OCI-LY7 (cell line): ENCODE measurements around the gene SH3PXD2A. TPM values are rescaled to one million over a fixed set of nuclear protein-coding genes. Genes with fewer than 3 reads are reported as not detected.
A peak's percentile ranks its signal among the peaks of the same experiment; 100 is the strongest.

Source experiments
- BruUV-seq: library from RNA; stranded (reverse); fragments of 400-500 nt; replicated peaks from 2 replicates; lab custom pipeline; 2021; lab: Mats Ljungman, UMichigan
- CTCF ChIA-PET: fragments of 300-600 bp; sonication (Branson Sonifier 250); formaldehyde crosslinking; loops from one replicate; lab custom pipeline; 2022; ENCODE audit warnings: antibody characterized with exemption; ENCODE audit not compliant: unreplicated experiment; lab: Charles Lee
- POLR2A ChIA-PET: fragments of 300-600 bp; sonication (Branson Sonifier 250); formaldehyde crosslinking; loops from one replicate; lab custom pipeline; 2022; ENCODE audit warnings: antibody characterized with exemption; lab: Charles Lee
- DNase-seq: peaks from one replicate; pipeline ENCODE4 v3.0.0-alpha.2; 2015; ENCODE audit warnings: low spot score
- H2AFZ ChIP-seq: fragments of 200-600 bp; sonication (generic), shearing (Covaris generic); 2 replicates; pipeline ENCODE4 v1.6.1; 2014; ENCODE audit warnings: mild to moderate bottlenecking, antibody characterized with exemption, low read length, moderate library complexity
- H3K27ac ChIP-seq: fragments of 200-600 bp; sonication (generic); 2 replicates; pipeline ENCODE4 v1.5.1; 2014; ENCODE audit warnings: mixed run types, low read depth, mild to moderate bottlenecking, moderate library complexity, low read length, inconsistent platforms; ENCODE audit not compliant: poor library complexity, severe bottlenecking
- H3K36me3 ChIP-seq: fragments of 200-600 bp; sonication (generic); 2 replicates; pipeline ENCODE4 v1.6.1; 2014; ENCODE audit warnings: mild to moderate bottlenecking, antibody characterized with exemption, low read length, moderate library complexity, mixed read lengths; ENCODE audit not compliant: insufficient read depth
- H3K4me1 ChIP-seq: fragments of 200-600 bp; sonication (generic); 2 replicates; pipeline ENCODE4 v1.5.1; 2014; ENCODE audit warnings: mild to moderate bottlenecking, low read length; ENCODE audit not compliant: insufficient read depth, poor library complexity, severe bottlenecking
- H3K4me2 ChIP-seq: fragments of 200-600 bp; sonication (generic); 2 replicates; pipeline ENCODE4 v1.6.1; 2014; ENCODE audit warnings: mild to moderate bottlenecking, low read length
- H3K4me3 ChIP-seq: fragments of 200-600 bp; sonication (generic); 2 replicates; pipeline ENCODE4 v1.5.1; 2014; ENCODE audit warnings: mild to moderate bottlenecking, low read depth, low read length; ENCODE audit not compliant: poor library complexity, severe bottlenecking
- H3K79me2 ChIP-seq: fragments of 200-600 bp; sonication (generic); 2 replicates; pipeline ENCODE4 v1.6.1; 2016; ENCODE audit warnings: low read depth, mild to moderate bottlenecking, low read length, moderate library complexity, mixed read lengths; ENCODE audit not compliant: insufficient read depth
- H3K9me2 ChIP-seq: fragments of 200-600 bp; sonication (generic); 2 replicates; pipeline ENCODE4 v1.6.1; 2016; ENCODE audit warnings: mild to moderate bottlenecking, low read length, mixed read lengths; ENCODE audit not compliant: insufficient read depth
- H3K9me3 ChIP-seq: fragments of 200-600 bp; sonication (generic); 2 replicates; pipeline ENCODE4 v1.6.1; 2014; ENCODE audit warnings: mild to moderate bottlenecking, mixed run types, low read length, mixed read lengths
- H4K20me1 ChIP-seq: fragments of 200-600 bp; sonication (generic); 2 replicates; pipeline ENCODE4 v1.6.1; 2014; ENCODE audit warnings: mild to moderate bottlenecking, antibody characterized with exemption, low read length, moderate library complexity, mixed read lengths; ENCODE audit not compliant: insufficient read depth
- EZH2phosphoT487 ChIP-seq: fragments of 200-600 bp; sonication (generic); IDR thresholded peaks from 2 replicates; pipeline ENCODE4 v1.6.1; 2018; ENCODE audit warnings: low read depth, borderline replicate concordance, mild to moderate bottlenecking, mixed run types, antibody characterized with exemption, low read length, moderate library complexity, mixed read lengths
- intact Hi-C: fragments of 100-400 bp; cut with micrococcal nuclease; formaldehyde crosslinking; loops from one replicate; pipeline ENCODE4 v1.10.0; 2022; ENCODE audit not compliant: unreplicated experiment
- total RNA-seq, 2 experiments: library from RNA; depleted of rRNA in 1 of 2; stranded (reverse); fragments of >200 nt in 1 of 2; shearing (Covaris generic) in 1 of 2; gene quantifications; 2 replicates each; pipeline ENCODE4 v1.2.3, GENCODE V29; 2014 to 2022
- TF ChIP-seq, protein P1 (sequence below): fragments of 200-600 bp; sonication (generic); conservative IDR thresholded peaks from 2 replicates; pipeline ENCODE4 v1.5.1; 2014; ENCODE audit warnings: mild to moderate bottlenecking, antibody characterized with exemption, low read length, moderate library complexity, mixed read lengths

Gene SH3PXD2A
- total RNA-seq, 2 experiments from 2014 or later: 0.85 to 5.9 TPM

DNA sequence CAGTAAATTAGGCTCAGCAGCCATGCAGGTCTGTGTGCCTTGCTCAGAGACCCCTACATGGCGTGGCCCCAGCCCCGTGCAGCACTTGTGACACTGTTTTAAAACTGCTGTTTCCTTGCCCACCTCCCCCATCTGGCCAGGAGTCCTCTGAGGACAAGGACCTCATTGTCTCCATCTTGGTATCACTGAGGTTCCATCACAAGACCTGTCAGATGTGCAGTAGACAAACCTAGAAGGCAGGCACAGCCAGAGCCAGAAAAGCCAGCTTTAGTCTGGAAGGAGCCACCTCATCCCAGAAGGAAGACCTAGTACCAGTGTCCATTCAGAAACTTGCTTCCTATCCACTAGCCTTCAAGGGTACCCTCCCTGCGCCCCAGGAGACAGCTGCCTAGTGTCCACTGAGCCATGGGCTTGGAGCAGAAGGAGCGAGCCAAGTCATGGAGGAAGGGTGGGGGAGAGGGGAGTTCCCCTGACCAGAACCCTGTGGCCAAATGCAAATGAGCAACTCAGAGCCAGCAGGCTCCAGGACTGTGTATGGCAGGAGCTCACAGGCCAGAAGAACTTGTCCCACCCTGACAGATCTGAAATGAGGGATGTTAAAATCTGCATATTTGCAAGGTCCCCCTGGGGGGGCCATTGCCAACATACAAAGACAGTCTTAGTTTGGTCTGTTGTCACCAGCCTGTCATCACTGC lies 176.1 kb downstream of the SH3PXD2A start:
- Histone ChIP-seq H4K20me1 (no peaks in the 10 kb centered on the region), H3K9me3 (no peaks in the 10 kb centered on the region), H3K4me1 (peaks cover 36% of the 10 kb centered on the region), H3K27ac (peak overlapping the region; percentile 45), H3K4me3 (peak overlapping the region; percentile 63), H3K9me2 (no peaks in the 10 kb centered on the region), H2AFZ (peak overlapping the region; percentile 44; the same call in 1 of the 2 replicates), H3K36me3 (no peaks in the 10 kb centered on the region), H3K4me2 (peak overlapping the region; percentile 74), H3K79me2 (no peaks in the 10 kb centered on the region)
- CTCF ChIA-PET: interaction anchor here (0.6 to 1.3 kb wide), 3 partner anchors 8 to 441 kb away, joined by 3 to 5 read pairs (median 5); no protein-coding TSS in a partner anchor
- no peak for DNase-seq
- BruUV-seq: no TSS peak
- intact Hi-C loops: no loop called here
- POLR2A ChIA-PET: interaction anchor here (1.2 to 1.3 kb wide), 3 partner anchors 11 to 26 kb away, joined by 3 to 6 read pairs (median 4); no protein-coding TSS in a partner anchor
- TF ChIP-seq, protein P1, sequence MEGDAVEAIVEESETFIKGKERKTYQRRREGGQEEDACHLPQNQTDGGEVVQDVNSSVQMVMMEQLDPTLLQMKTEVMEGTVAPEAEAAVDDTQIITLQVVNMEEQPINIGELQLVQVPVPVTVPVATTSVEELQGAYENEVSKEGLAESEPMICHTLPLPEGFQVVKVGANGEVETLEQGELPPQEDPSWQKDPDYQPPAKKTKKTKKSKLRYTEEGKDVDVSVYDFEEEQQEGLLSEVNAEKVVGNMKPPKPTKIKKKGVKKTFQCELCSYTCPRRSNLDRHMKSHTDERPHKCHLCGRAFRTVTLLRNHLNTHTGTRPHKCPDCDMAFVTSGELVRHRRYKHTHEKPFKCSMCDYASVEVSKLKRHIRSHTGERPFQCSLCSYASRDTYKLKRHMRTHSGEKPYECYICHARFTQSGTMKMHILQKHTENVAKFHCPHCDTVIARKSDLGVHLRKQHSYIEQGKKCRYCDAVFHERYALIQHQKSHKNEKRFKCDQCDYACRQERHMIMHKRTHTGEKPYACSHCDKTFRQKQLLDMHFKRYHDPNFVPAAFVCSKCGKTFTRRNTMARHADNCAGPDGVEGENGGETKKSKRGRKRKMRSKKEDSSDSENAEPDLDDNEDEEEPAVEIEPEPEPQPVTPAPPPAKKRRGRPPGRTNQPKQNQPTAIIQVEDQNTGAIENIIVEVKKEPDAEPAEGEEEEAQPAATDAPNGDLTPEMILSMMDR: no peak
- TF ChIP-seq EZH2phosphoT487: no peak

DNA sequence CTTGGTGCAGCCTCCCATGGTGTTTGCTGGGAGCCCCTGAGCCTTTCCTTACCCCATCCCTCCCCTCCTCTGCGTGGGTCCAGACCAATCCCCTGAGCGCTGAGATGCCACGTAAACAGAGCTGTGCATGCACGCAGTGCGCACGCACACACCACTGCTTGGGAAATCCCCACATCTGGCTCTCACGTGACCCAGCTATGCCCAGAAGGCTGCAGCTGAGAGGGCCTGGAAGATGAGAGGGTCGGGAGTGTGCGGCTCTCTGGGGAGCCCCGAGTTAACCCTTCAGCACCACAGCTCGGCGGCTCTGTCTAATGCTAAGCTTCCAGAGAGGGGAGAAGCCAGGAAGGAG lies 177.2 kb downstream of the SH3PXD2A start:
- H4K20me1 ChIP-seq: no peaks in the 10 kb centered on the region
- BruUV-seq: no TSS peak
- peak overlapping the region; percentile 63 for H3K4me3 ChIP-seq
- peak overlapping the region; percentile 44 for H2AFZ ChIP-seq
- peak overlapping the region; percentile 74 for H3K4me2 ChIP-seq
- peak; percentile 95 for DNase-seq
- no peaks in the 10 kb centered on the region for H3K79me2 ChIP-seq
- H3K9me2 ChIP-seq: no peaks in the 10 kb centered on the region
- no peaks in the 10 kb centered on the region for H3K9me3 ChIP-seq
- H3K36me3 ChIP-seq: no peaks in the 10 kb centered on the region
- POLR2A ChIA-PET: interaction anchor here (0.6 to 1.2 kb wide), 3 partner anchors 12 to 1002 kb away, joined by 3 to 6 read pairs (median 5); no protein-coding TSS in a partner anchor
- intact Hi-C loops: no loop called here
- CTCF ChIA-PET: interaction anchor here (0.6 to 1.3 kb wide), 5 partner anchors 10 to 72 kb away, joined by 3 to 5 read pairs (median 3); no protein-coding TSS in a partner anchor
- H3K4me1 ChIP-seq: peaks cover 36% of the 10 kb centered on the region
- no peak for TF ChIP-seq EZH2phosphoT487
- TF ChIP-seq, protein P1: no peak
- H3K27ac ChIP-seq: peak overlapping the region; percentile 45
